DND-41 (cell line): ENCODE data around the gene CHCHD5.

Experiments
- ATAC-seq: fragments of 200-7000 bp; cut with Tn5 transposase; 3 replicates; pipeline ENCODE4 v1.9.1; 2021; ENCODE audit warnings: low read depth; ENCODE audit not compliant: insufficient read depth
- DNase-seq: peaks from one replicate; pipeline ENCODE4 v3.0.0-alpha.2; 2020
- H2AFZ ChIP-seq: 2 replicates; pipeline ENCODE4 v1.6.0; 2012; ENCODE audit warnings: low read depth, low read length
- H3K27ac ChIP-seq: 2 replicates; pipeline ENCODE4 v1.5.1; 2012; ENCODE audit warnings: low read length, inconsistent platforms
- H3K27me3 ChIP-seq: fragments of 200-600 bp; sonication (generic); 2 replicates; pipeline ENCODE4 v1.6.0; 2012; ENCODE audit warnings: low read length, mild to moderate bottlenecking, inconsistent platforms; ENCODE audit not compliant: insufficient read depth, poor library complexity
- H3K36me3 ChIP-seq: 2 replicates; pipeline ENCODE4 v1.5.1; 2012; ENCODE audit warnings: low read length, inconsistent platforms; ENCODE audit not compliant: insufficient read depth
- H3K4me1 ChIP-seq: 2 replicates; pipeline ENCODE4 v1.5.1; 2012; ENCODE audit warnings: mild to moderate bottlenecking, low read length; ENCODE audit not compliant: insufficient read depth
- H3K4me2 ChIP-seq: 2 replicates; pipeline ENCODE4 v1.6.0; 2012; ENCODE audit warnings: mild to moderate bottlenecking, moderate library complexity, low read length, inconsistent platforms; ENCODE audit not compliant: insufficient read depth
- H3K4me3 ChIP-seq, 2 experiments: fragments of 200-600 bp in 1 of 2; shearing (Covaris generic) in 1 of 2; 2 replicates each; pipeline ENCODE4 v1.5.1; 2012 to 2016; ENCODE audit warnings: inconsistent platforms in 2 of 2, low read length in 2 of 2, mild to moderate bottlenecking in 2 of 2, low read depth in 1 of 2, moderate library complexity in 1 of 2
- H3K79me2 ChIP-seq: 2 replicates; pipeline ENCODE4 v1.6.0; 2012; ENCODE audit warnings: low read length, inconsistent platforms; ENCODE audit not compliant: insufficient read depth
- H3K9ac ChIP-seq: 2 replicates; pipeline ENCODE4 v1.6.0; 2012; ENCODE audit warnings: low read depth, mild to moderate bottlenecking, inconsistent platforms, low read length, moderate library complexity
- H3K9me3 ChIP-seq: 2 replicates; pipeline ENCODE4 v1.5.1; 2012; ENCODE audit warnings: low read length, moderate library complexity, mild to moderate bottlenecking, inconsistent platforms; ENCODE audit not compliant: insufficient read depth, severe bottlenecking
- H4K20me1 ChIP-seq: 2 replicates; pipeline ENCODE4 v1.6.0; 2012; ENCODE audit warnings: low read length; ENCODE audit not compliant: insufficient read depth
- CTCF ChIP-seq: IDR thresholded peaks from 2 replicates; pipeline ENCODE4 v1.5.1; 2012; ENCODE audit warnings: borderline replicate concordance, low read length, moderate library complexity, mild to moderate bottlenecking; ENCODE audit not compliant: poor library complexity, severe bottlenecking; ENCODE audit errors: extremely low read depth
- EZH2 ChIP-seq: IDR thresholded peaks from 3 replicates; pipeline ENCODE4 v1.6.1; 2012; ENCODE audit warnings: borderline replicate concordance, low read depth, mild to moderate bottlenecking, moderate library complexity, low read length, inconsistent platforms; ENCODE audit not compliant: severe bottlenecking

CHCHD5 gene

GRCh38 chr2:112627060-112628040 lies 42.9 kb downstream of the CHCHD5 start:
- peak overlapping the region; percentile 45; the same call in 1 of the 2 replicates for H3K4me2 ChIP-seq
- peaks cover 42% of the 10 kb centered on the region for H3K4me1 ChIP-seq
- no peaks in the 10 kb centered on the region for H3K27me3 ChIP-seq
- no peak overlapping the region for H3K4me3 ChIP-seq
- DNase-seq (no peak), ATAC-seq (no peak)
- no peak for TF ChIP-seq EZH2
- TF ChIP-seq CTCF = no peak
- H3K9me3 ChIP-seq = no peaks in the 10 kb centered on the region
- no peak overlapping the region for H3K9ac ChIP-seq
- H4K20me1 ChIP-seq = no peaks in the 10 kb centered on the region
- H2AFZ ChIP-seq = no peak overlapping the region
- no peaks in the 10 kb centered on the region for H3K36me3 ChIP-seq
- H3K79me2 ChIP-seq = no peaks in the 10 kb centered on the region
- no peak overlapping the region for H3K27ac ChIP-seq

- Histone ChIP-seq H3K4me1 (peaks cover 50% of the 10 kb centered on the region), H3K9me3 (no peaks in the 10 kb centered on the region), H3K36me3 (no peaks in the 10 kb centered on the region), H3K4me3 (no peak overlapping the region), H3K27me3 (no peaks in the 10 kb centered on the region), H3K27ac (no peak overlapping the region), H3K4me2 (no peak overlapping the region), H2AFZ (no peak overlapping the region), H3K9ac (no peak overlapping the region), H4K20me1 (no peaks in the 10 kb centered on the region), H3K79me2 (no peaks in the 10 kb centered on the region)
- TF ChIP-seq EZH2 = no peak
- no peak for TF ChIP-seq CTCF
- no peak for DNase-seq
- ATAC-seq = no peak
These were observed 44.8 kb downstream of the CHCHD5 start for GRCh38 chr2:112629224-112629623.

GRCh38 chr2:112629823-112630222 lies 45.4 kb downstream of the CHCHD5 start:
- TF ChIP-seq EZH2 (no peak), CTCF (no peak)
- no peak for ATAC-seq
- Histone ChIP-seq H2AFZ (peak overlapping the region; percentile 59; the same call in 1 of the 2 replicates), H3K27ac (peak overlapping the region; percentile 74; the same call in 1 of the 2 replicates), H3K4me2 (peak overlapping the region; percentile 67), H3K4me1 (peaks cover 50% of the 10 kb centered on the region), H3K4me3 (no peak overlapping the region), H3K9me3 (no peaks in the 10 kb centered on the region), H3K36me3 (no peaks in the 10 kb centered on the region), H4K20me1 (no peaks in the 10 kb centered on the region), H3K9ac (peak overlapping the region; percentile 19), H3K79me2 (no peaks in the 10 kb centered on the region), H3K27me3 (no peaks in the 10 kb centered on the region)
- DNase-seq = no peak
